NCI-H345 treated with DMSO at 0.1 percent for 48 hours (cell line): Measurements from ENCODE around the gene ERVH48-1.
A peak's percentile ranks its signal among the peaks of the same experiment; 100 is the strongest.
"Not testable (repeated sequence)": the region's sequence is repeated elsewhere in the genome, so short reads cannot be mapped to it uniquely, and the experiment has no call there.

Source experiments
- DNase-seq: peaks from one replicate; lab custom pipeline; 2025; ENCODE audit not compliant: unreplicated experiment; lab: John Stamatoyannopoulos, UW

ERVH48-1 gene

GRCh38 chr21:42925114-42925926 lies at the start of gene ERVH48-1:
ERVH48-1 (minus strand) TSS chr21:42925630; CDS start chr21:42919006, 6,624 bp downstream.
- DNase-seq = no peak

- DNase-seq = peak; percentile 100
These were observed 48.8 kb upstream of the ERVH48-1 start, which contains the start of gene PKNOX1 for GRCh38 chr21:42973991-42974831. PKNOX1 (plus strand) TSS chr21:42974562; CDS start chr21:43004382, 29,820 bp downstream.

DNA sequence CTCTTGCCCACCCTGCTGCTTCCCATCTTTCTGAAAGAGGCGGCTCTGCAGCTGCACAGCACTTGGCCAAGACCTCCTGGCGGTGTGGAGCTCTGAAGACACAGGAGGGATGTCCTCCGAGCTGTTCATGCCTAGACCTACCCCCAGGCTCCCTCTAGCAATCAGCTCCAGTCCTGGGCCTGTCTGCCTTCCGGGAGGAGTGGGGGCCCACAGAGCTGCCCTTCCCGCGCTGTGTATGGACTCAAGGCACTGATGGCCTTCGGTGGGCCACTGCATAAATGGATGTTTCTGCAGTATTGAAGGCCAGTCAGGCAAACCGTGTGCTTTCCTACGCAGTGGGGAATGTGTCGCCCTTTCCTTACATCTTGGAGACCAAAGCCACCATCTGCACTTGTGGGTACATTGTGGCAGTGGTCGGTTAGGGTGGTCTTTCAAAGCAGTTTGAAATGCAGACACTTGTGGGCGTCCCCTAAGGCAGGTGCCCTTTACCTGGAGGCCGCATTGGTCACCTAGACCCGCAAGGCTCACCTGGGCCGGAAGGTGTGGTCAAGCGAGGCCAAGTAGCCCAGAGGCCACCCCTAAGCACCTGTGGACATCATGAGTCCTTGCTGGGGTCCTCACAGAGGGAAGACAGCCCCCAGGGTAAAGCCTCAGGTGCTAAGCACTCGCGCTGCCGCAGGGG lies 48.0 kb upstream of the ERVH48-1 start:
- DNase-seq = no peak

- DNase-seq = no peak
These were observed 46.5 kb upstream of the ERVH48-1 start for GRCh38 chr21:42971897-42972275.

- DNase-seq = no peak
These were observed 45.7 kb upstream of the ERVH48-1 start for GRCh38 chr21:42970946-42971653.

DNA sequence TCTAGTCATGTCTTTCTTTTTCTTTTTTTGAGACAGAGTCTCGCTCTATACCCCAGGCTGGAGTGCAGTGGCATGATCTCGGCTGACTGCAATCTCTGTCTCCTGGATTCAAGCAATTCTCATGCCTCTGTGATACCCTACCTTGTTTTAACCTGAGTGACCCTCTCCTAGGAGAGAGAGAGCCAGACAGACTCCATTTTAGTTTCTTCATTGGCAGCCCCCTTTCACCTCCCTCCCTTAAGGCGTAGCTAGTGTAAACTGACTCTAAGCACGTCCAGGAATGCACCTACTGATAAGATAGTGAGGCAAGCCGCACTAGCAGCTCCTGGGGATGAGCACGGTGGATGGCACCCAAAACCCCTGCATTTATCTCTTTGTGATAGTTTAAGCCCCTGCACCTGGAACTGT lies 43.8 kb upstream of the ERVH48-1 start:
- DNase-seq = no peak

DNA sequence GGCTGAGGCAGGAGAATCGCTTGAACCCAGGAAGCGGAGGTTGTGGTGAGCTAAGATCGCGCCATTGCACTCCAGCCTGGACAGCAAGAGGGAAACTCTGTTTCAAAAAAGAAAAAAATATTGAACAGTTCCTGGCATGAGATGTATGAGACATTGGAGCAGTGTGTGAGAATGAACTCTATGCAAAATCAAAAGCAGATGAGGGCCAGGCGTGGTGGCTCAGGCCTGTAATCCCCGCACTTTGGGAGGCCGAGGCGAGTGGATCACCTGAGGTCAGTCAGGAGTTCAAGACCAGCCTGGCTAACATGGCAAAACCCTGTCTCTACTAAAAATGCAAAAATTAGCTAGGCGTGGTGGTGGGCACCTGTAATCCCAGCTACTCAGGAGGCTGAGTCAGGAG lies 42.2 kb upstream of the ERVH48-1 start:
- DNase-seq = not testable (repeated sequence)

- no peak for DNase-seq
These were observed 39.8 kb upstream of the ERVH48-1 start for GRCh38 chr21:42965211-42965560.

DNA sequence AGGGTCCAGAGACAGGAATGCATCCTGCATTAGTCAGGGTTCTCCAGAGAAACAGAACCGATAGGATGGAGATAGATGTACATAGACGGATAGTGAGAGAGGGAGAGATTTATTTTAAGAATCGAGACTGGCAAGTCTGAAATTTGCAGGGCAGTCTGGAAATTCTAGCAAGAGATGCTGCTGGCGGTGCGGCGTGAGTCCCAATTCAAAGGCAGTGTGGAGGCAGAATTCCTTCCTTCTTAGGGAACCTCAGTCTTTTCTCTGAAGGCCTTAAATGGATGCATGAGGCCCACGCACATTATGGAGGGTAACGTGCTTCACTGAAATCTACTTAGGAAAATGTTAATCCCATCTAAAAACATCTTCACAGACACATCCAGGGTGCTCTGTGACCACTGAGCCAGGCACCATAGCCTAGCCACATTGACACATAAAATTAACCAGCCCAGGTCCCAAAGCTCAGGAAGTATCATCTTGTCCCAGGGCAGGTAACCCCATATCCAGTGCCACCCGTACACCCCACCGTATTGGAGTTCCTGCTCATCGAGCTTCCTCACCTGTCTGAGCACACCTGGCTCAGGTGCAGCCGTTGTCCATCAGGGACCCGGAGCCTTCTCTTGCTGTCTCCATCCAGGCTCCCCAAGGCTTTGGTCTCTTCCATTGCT lies 39.2 kb upstream of the ERVH48-1 start:
- DNase-seq = no peak

GRCh38 chr21:42964086-42964485 lies 38.7 kb upstream of the ERVH48-1 start:
- DNase-seq = no peak

DNA sequence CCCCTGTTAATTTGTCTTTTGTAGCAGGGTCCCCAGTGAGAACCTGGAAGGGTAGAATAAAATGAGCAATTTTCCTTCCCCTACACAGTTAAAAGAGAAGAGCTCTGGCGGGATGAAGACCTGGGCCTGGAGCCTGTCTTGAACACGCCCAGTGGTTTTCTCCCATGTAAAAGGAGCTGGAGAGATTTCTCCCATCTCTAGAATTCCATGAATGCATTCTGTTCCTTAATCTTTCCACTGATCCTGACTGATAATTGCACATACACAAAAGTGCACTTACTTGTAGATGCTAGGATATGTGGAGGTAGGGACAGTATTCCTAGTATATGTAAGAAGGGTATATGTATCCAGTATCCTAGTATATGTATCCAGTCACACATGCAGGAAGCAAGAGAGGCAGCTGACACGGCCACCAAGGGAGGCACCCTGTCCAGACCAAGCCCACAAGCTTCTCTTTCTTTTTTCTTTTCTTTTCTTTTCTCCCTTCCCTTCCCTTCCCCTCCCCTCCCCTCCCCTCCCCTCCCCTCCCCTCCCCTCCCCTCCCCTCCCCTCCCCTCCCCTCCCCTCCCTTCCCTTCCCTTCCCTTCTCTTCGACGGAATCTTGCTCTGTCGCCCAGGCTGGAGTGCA lies 37.1 kb upstream of the ERVH48-1 start:
- no peak for DNase-seq

- no peak for DNase-seq
These were observed 34.3 kb upstream of the ERVH48-1 start for GRCh38 chr21:42959728-42960127.

DNA sequence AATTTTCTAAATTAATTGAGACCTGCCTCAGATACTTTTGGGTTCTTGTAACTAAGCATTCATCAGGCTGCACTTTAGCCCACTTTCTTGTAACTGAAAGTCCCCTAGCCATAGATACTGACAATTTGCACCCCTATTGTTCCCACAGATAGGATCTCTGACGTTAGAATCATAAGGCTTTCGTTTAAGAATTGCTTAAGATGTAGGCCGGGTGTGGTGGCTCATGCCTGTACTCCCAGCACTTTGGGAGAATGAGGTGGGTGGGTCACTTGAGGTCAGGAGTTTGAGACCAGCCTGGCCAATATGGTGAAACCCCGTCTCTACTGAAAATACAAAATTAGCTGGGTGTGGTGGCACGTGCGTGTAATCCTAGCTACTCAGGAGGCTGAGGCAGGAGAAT lies 32.7 kb upstream of the ERVH48-1 start:
- DNase-seq = not testable (repeated sequence)

DNA sequence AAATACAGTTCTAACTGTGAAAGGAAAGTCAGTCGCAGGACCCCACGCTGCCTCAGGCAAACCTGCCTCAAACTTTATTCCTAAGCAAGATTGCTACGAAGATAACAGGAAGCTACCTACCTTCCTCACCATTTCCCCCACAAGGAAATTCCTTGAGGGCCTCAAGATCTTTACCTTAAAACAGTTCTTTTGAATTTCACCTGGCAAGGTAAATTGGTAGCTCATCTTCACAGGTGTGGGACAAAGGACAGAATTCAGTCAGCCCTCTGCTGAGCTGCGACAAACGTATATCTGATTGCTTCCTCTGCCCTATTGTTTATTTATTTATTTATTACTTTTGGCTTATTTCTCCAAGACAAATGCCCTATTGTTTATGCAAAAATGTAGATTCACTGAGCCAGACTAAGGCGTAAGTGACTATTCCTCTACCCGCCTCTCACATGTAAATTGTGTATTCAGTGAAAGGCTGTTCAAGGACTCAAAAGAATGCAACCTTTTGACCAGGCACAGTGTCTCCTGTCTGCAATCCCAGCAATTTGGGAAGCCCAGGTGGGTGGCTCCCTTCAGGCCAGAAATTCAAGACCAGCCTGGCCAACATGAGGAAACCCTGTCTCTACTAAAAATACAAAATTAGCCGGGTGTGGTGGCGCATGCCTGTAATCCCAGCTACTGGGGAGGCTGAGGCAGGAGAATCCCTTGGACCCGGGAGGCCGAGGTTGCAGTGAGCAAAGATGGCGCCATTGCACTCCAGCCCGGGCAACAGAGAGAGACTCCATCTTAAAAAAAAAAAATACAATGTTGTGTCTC lies 31.6 kb upstream of the ERVH48-1 start:
- DNase-seq = no peak

DNA sequence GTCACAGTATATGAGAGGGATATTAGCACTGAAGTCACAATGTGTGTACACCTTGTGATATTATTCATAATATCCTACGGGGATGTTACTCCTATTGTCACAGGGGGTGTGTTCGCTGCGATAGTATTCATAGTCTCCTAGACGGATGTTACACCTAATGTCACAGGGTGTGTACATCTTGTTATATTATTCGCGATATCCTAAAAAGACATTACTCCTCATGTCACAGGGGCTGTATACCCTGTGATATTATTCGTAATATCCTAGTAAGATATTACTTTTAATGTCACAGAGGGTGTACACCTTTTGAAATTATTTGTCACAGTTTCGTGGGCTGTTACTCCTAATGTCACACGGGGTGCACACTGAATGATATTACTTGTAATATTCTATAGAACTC lies 25.8 kb upstream of the ERVH48-1 start:
- DNase-seq = not testable (repeated sequence)

- not testable (repeated sequence) for DNase-seq
These were observed 23.8 kb upstream of the ERVH48-1 start for GRCh38 chr21:42949094-42949755.

- no peak for DNase-seq
These were observed 16.8 kb upstream of the ERVH48-1 start for GRCh38 chr21:42942244-42942643.

- no peak for DNase-seq
These were observed 16.3 kb upstream of the ERVH48-1 start for GRCh38 chr21:42941696-42942085.
